ENCODE measurements around the gene GBE1. TPM values are rescaled to one million over a fixed set of nuclear protein-coding genes. Genes with fewer than 3 reads are reported as not detected.

The GBE1 gene
- polyA plus RNA-seq, 1 donor (not counting 4 experiments of a cell fraction or from before 2014, with no cell fraction given), result 30.2 TPM

GRCh38 chr3:81726735-81727134 is 34.7 kb downstream of the GBE1 start:
- H3K4me1 ChIP-seq (ENCODE audit: control insufficient read depth, extremely low read depth, insufficient read depth, low read length), result peaks cover 22% of the 10 kb centered on the region
- TF ChIP-seq CTCF (optimal IDR thresholded peaks at IDR 0.05 in 1 of 3, IDR thresholded peaks at IDR 0.05 in 1 of 3, conservative IDR thresholded peaks at IDR 0.05 in 1 of 3; ENCODE audit: extremely low read depth in 1 of 3, insufficient read depth in 2 of 3, low read length in 3 of 3), result no peak
- no peak for TF ChIP-seq EZH2 (IDR thresholded peaks at IDR 0.05; ENCODE audit: low read length)
- DNase-seq (ENCODE audit: low read depth, low spot score) (no peak), FAIRE-seq (no peak)
- peak overlapping the region; percentile 39 for H3K9ac ChIP-seq (ENCODE audit: control insufficient read depth, extremely low read depth, insufficient read depth, low read length)
- H4K20me1 ChIP-seq (ENCODE audit: control insufficient read depth, extremely low read depth, insufficient read depth, low read length), result no peaks in the 10 kb centered on the region
- dilution Hi-C loops (cut with MboI; ENCODE audit: extremely low pct_ligation_motif_present, low sequenced_read_pairs), result no loop called here
- no peak overlapping the region for H3K4me3 ChIP-seq (ENCODE audit: control insufficient read depth in 2 of 3, extremely low read depth in 1 of 3, insufficient read depth in 2 of 3, low read depth in 1 of 3, low read length in 3 of 3)
- H3K27ac ChIP-seq (ENCODE audit: control insufficient read depth, insufficient read depth, low read length), result peak overlapping the region; percentile 70
- no peaks in the 10 kb centered on the region for H3K79me2 ChIP-seq (ENCODE audit: control insufficient read depth, insufficient read depth, low read length)
- H3K36me3 ChIP-seq (ENCODE audit: control insufficient read depth in 2 of 2, extremely low read depth in 1 of 2, insufficient read depth in 2 of 2, low read length in 2 of 2), result peaks cover 0 to 3% of the 10 kb centered on the region in 2 experiments
- H3K27me3 ChIP-seq (ENCODE audit: control insufficient read depth, extremely low read depth, insufficient read depth, low read length), result no peaks in the 10 kb centered on the region
- no peaks in the 10 kb centered on the region for H3K9me1 ChIP-seq (ENCODE audit: control insufficient read depth, extremely low read depth, insufficient read depth, low read length)
- H3K4me2 ChIP-seq (ENCODE audit: control insufficient read depth, extremely low read depth, insufficient read depth, low read depth, low read length), result peak overlapping the region; percentile 27
- H3K9me3 ChIP-seq (ENCODE audit: control insufficient read depth, low read depth, low read length), result no peaks in the 10 kb centered on the region
- H2AFZ ChIP-seq (ENCODE audit: control insufficient read depth, low read length), result no peak overlapping the region

DNA sequence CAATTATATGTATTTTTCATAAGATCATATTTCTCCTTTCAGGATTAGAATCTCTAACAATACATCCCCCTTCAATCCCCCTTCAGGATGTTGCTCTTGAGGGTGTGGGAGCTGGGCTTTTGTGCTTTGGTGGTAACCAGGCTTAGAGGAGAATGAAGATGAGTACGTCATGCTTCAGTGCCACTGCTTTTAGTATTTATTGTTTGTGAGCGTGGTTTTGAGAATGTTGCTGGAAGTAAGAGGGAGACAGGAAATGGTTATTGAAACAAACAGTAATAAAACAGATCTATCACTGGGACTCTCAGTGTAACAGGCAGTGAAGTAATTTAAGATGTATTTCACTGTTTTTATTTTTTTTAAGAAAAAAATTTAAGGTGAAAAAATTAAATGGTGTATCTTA is 35.3 kb downstream of the GBE1 start:
- no peaks in the 10 kb centered on the region for H3K9me3 ChIP-seq (ENCODE audit: control insufficient read depth, low read depth, low read length)
- no peaks in the 10 kb centered on the region for H3K9me1 ChIP-seq (ENCODE audit: control insufficient read depth, extremely low read depth, insufficient read depth, low read length)
- no peak overlapping the region for H3K4me3 ChIP-seq (ENCODE audit: control insufficient read depth in 2 of 3, extremely low read depth in 1 of 3, insufficient read depth in 2 of 3, low read depth in 1 of 3, low read length in 3 of 3)
- peaks cover 22% of the 10 kb centered on the region for H3K4me1 ChIP-seq (ENCODE audit: control insufficient read depth, extremely low read depth, insufficient read depth, low read length)
- TF ChIP-seq EZH2 (IDR thresholded peaks at IDR 0.05; ENCODE audit: low read length) (no peak), CTCF (optimal IDR thresholded peaks at IDR 0.05 in 1 of 3, IDR thresholded peaks at IDR 0.05 in 1 of 3, conservative IDR thresholded peaks at IDR 0.05 in 1 of 3; ENCODE audit: extremely low read depth in 1 of 3, insufficient read depth in 2 of 3, low read length in 3 of 3) (no peak)
- H3K9ac ChIP-seq (ENCODE audit: control insufficient read depth, extremely low read depth, insufficient read depth, low read length), result no peak overlapping the region
- H3K36me3 ChIP-seq (ENCODE audit: control insufficient read depth in 2 of 2, extremely low read depth in 1 of 2, insufficient read depth in 2 of 2, low read length in 2 of 2), result peaks cover 0 to 1% of the 10 kb centered on the region in 2 experiments
- H4K20me1 ChIP-seq (ENCODE audit: control insufficient read depth, extremely low read depth, insufficient read depth, low read length), result no peaks in the 10 kb centered on the region
- no peak for DNase-seq (ENCODE audit: low read depth, low spot score)
- no peak overlapping the region for H2AFZ ChIP-seq (ENCODE audit: control insufficient read depth, low read length)
- H3K27me3 ChIP-seq (ENCODE audit: control insufficient read depth, extremely low read depth, insufficient read depth, low read length), result no peaks in the 10 kb centered on the region
- H3K4me2 ChIP-seq (ENCODE audit: control insufficient read depth, extremely low read depth, insufficient read depth, low read depth, low read length), result no peak overlapping the region
- FAIRE-seq, result no peak
- dilution Hi-C loops (cut with MboI; ENCODE audit: extremely low pct_ligation_motif_present, low sequenced_read_pairs), result no loop called here
- no peaks in the 10 kb centered on the region for H3K79me2 ChIP-seq (ENCODE audit: control insufficient read depth, insufficient read depth, low read length)
- H3K27ac ChIP-seq (ENCODE audit: control insufficient read depth, insufficient read depth, low read length), result peak overlapping the region; percentile 70

Data from keratinocyte (primary cell).